ENCODE data around the gene BTBD9.

- TF ChIP-seq, protein P1, sequence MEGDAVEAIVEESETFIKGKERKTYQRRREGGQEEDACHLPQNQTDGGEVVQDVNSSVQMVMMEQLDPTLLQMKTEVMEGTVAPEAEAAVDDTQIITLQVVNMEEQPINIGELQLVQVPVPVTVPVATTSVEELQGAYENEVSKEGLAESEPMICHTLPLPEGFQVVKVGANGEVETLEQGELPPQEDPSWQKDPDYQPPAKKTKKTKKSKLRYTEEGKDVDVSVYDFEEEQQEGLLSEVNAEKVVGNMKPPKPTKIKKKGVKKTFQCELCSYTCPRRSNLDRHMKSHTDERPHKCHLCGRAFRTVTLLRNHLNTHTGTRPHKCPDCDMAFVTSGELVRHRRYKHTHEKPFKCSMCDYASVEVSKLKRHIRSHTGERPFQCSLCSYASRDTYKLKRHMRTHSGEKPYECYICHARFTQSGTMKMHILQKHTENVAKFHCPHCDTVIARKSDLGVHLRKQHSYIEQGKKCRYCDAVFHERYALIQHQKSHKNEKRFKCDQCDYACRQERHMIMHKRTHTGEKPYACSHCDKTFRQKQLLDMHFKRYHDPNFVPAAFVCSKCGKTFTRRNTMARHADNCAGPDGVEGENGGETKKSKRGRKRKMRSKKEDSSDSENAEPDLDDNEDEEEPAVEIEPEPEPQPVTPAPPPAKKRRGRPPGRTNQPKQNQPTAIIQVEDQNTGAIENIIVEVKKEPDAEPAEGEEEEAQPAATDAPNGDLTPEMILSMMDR (IDR thresholded peaks at IDR 0.05; ENCODE audit: extremely low read depth in 1 of 2, insufficient read depth in 1 of 2, low read depth in 1 of 2, low read length in 2 of 2): no peak
- TF ChIP-seq EZH2 (IDR thresholded peaks at IDR 0.05; ENCODE audit: borderline replicate concordance, low read depth, low read length, severe bottlenecking): no peak
These were observed 201.6 kb downstream of the BTBD9 start for GRCh38 chr6:38438097-38438496.

Measured in endothelial cell of umbilical vein (primary cell).